Activated CD8-positive, alpha-beta T cell treated with anti-CD3 and anti-CD28 coated beads for 36 hours (primary cell): ENCODE results near the gene DCC. TPM values are rescaled to one million over a fixed set of nuclear protein-coding genes. Genes with fewer than 3 reads are reported as not detected.

Experiments
- ATAC-seq: fragments of 200-7000 bp; cut with Tn5 transposase; one replicate; pipeline ENCODE4 v1.10.0; 2021; ENCODE audit warnings: mild to moderate bottlenecking, moderate library complexity
- CTCF ChIA-PET: fragments of 350-600 bp; sonication (Branson Sonifier 250); formaldehyde crosslinking; loops from one replicate; lab custom pipeline; 2021; ENCODE audit warnings: antibody characterized with exemption; lab: Charles Lee
- POLR2A ChIA-PET: fragments of 350-600 bp; sonication (Branson Sonifier 250); formaldehyde crosslinking; loops from one replicate; lab custom pipeline; 2021; ENCODE audit warnings: antibody characterized with exemption; lab: Charles Lee
- DNase-seq: peaks from one replicate; pipeline ENCODE4 v3.0.0-alpha.2; 2020
- H3K27ac Mint-ChIP-seq: one replicate; pipeline ENCODE4 v1.8.0; 2021; ENCODE audit warnings: mild to moderate bottlenecking, mixed read lengths
- H3K27me3 Mint-ChIP-seq: one replicate; pipeline ENCODE4 v1.8.0; 2021; ENCODE audit warnings: mixed read lengths
- H3K36me3 Mint-ChIP-seq: one replicate; pipeline ENCODE4 v1.8.0; 2021; ENCODE audit warnings: low read depth, mixed read lengths
- H3K4me1 Mint-ChIP-seq: one replicate; pipeline ENCODE4 v1.8.0; 2021; ENCODE audit warnings: low read depth, mixed read lengths
- H3K4me3 Mint-ChIP-seq: one replicate; pipeline ENCODE4 v1.8.0; 2021; ENCODE audit warnings: mild to moderate bottlenecking, moderate library complexity, mixed read lengths
- H3K9me3 Mint-ChIP-seq: one replicate; pipeline ENCODE4 v1.8.0; 2021; ENCODE audit warnings: mixed read lengths
- CTCF ChIP-seq: fragments of 200-600 bp; IDR thresholded peaks from one replicate; pipeline ENCODE4 v1.8.0; 2022; ENCODE audit warnings: antibody characterized with exemption, mild to moderate bottlenecking
- intact Hi-C: fragments of 100-400 bp; cut with micrococcal nuclease; formaldehyde crosslinking; loops from one replicate; pipeline ENCODE4 v1.10.0; 2022
- total RNA-seq, 2 experiments: library from RNA; stranded (reverse); gene quantifications; one replicate each; pipeline ENCODE4 v1.2.3, GENCODE V29; 2021

Gene DCC
- total RNA-seq, 2 experiments from 2014 or later, result not detected

DNA sequence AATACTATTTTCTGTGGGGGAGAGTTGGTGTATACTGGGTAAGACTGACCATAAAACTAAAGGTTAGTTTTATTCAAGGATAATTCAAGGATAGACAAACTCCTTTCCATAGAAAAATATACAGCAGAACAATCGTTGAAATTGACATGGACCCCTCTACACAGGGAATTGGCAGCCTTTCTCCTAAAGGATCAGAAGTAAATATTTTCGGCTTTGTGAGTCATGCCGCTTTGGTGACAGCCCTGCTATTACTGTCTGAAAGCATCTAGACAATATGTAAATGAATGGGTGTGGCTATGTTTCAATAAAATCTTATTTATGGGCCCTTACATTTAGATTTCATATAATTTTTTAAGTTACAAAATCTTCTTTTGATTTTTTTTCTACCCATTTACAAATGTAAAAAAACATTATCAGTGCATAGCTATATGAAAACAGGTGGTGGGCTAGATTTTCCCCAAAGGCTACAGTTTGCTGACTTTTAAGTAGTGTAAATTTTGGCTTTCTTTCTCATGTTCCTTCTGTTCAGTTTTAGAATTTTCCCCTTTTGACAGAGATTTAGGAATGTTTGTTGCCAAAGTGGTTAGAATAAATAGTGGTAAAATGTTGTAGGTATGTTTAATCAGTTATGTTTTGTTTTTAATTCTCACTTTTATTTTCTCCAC is 270.6 kb downstream of the DCC start:
- DNase-seq, result no peak
- CTCF ChIA-PET, result no interaction called here
- H3K27ac Mint-ChIP-seq, result no peak overlapping the region
- no peaks in the 10 kb centered on the region for H3K27me3 Mint-ChIP-seq
- POLR2A ChIA-PET, result no interaction called here
- H3K9me3 Mint-ChIP-seq, result peaks cover 3% of the 10 kb centered on the region
- ATAC-seq, result no peak
- no peak for TF ChIP-seq CTCF
- H3K4me1 Mint-ChIP-seq, result no peaks in the 10 kb centered on the region
- no peak overlapping the region for H3K4me3 Mint-ChIP-seq
- H3K36me3 Mint-ChIP-seq, result no peaks in the 10 kb centered on the region
- intact Hi-C loops, result no loop called here

GRCh38 chr18:52612406-52612805 is 272.4 kb downstream of the DCC start:
- POLR2A ChIA-PET, result no interaction called here
- no peaks in the 10 kb centered on the region for H3K36me3 Mint-ChIP-seq
- no peak overlapping the region for H3K27ac Mint-ChIP-seq
- no peak overlapping the region for H3K4me3 Mint-ChIP-seq
- no peak for ATAC-seq
- TF ChIP-seq CTCF, result no peak
- intact Hi-C loops, result no loop called here
- DNase-seq, result no peak
- CTCF ChIA-PET, result no interaction called here
- no peaks in the 10 kb centered on the region for H3K4me1 Mint-ChIP-seq
- peaks cover 3% of the 10 kb centered on the region for H3K9me3 Mint-ChIP-seq
- no peaks in the 10 kb centered on the region for H3K27me3 Mint-ChIP-seq

DNA sequence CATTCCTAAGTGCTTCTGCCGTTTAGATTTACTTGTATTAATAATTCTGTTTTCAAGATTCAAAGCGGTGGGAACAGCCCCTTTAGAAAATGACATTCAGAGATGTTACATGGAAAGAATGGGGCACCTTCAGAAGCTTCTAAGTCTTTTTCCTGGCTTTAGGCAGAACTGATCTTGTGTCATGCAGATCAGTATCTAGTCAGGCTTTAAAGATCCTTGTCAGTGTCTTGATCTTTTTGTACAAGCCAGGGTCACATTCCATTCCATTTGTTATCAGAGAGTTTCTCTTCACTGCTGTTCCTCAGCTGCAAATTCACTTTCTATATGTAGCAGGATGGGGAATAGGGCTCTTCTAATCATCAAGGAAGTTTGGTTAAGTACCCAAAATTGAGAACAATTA is 275.3 kb downstream of the DCC start:
- Mint-ChIP-seq H3K36me3 (no peaks in the 10 kb centered on the region), H3K4me1 (no peaks in the 10 kb centered on the region), H3K4me3 (no peak overlapping the region), H3K27ac (no peak overlapping the region), H3K27me3 (no peaks in the 10 kb centered on the region), H3K9me3 (peaks cover 1% of the 10 kb centered on the region)
- DNase-seq (no peak), ATAC-seq (no peak)
- no peak for TF ChIP-seq CTCF
- CTCF ChIA-PET, result interaction anchor here (1.3 kb wide), 1 partner anchor 10 kb away, joined by 3 read pairs; no protein-coding TSS in a partner anchor
- intact Hi-C loops, result no loop called here
- POLR2A ChIA-PET, result no interaction called here

- no peaks in the 10 kb centered on the region for H3K36me3 Mint-ChIP-seq
- CTCF ChIA-PET, result interaction anchor here (1.3 kb wide), 1 partner anchor 11 kb away, joined by 3 read pairs; no protein-coding TSS in a partner anchor
- POLR2A ChIA-PET, result no interaction called here
- H3K27me3 Mint-ChIP-seq, result no peaks in the 10 kb centered on the region
- no peak overlapping the region for H3K27ac Mint-ChIP-seq
- TF ChIP-seq CTCF, result no peak
- ATAC-seq, result no peak
- H3K4me1 Mint-ChIP-seq, result no peaks in the 10 kb centered on the region
- intact Hi-C loops, result no loop called here
- peaks cover 1% of the 10 kb centered on the region for H3K9me3 Mint-ChIP-seq
- no peak for DNase-seq
- H3K4me3 Mint-ChIP-seq, result no peak overlapping the region
These were observed 275.9 kb downstream of the DCC start for GRCh38 chr18:52615943-52616342.

GRCh38 chr18:52617931-52618330 is 277.9 kb downstream of the DCC start:
- no peak for TF ChIP-seq CTCF
- Mint-ChIP-seq H3K9me3 (peaks cover 2% of the 10 kb centered on the region), H3K4me3 (no peak overlapping the region), H3K27ac (no peak overlapping the region), H3K27me3 (no peaks in the 10 kb centered on the region), H3K36me3 (no peaks in the 10 kb centered on the region), H3K4me1 (no peaks in the 10 kb centered on the region)
- ATAC-seq, result no peak
- no peak for DNase-seq
- ChIA-PET CTCF (no interaction called here), POLR2A (no interaction called here)
- intact Hi-C loops, result no loop called here
